Activated CD4-positive, CD25-positive, alpha-beta regulatory T cell treated with anti-CD3 and anti-CD28 coated beads, Interleukin-2, amount 50 U/mL, for 16 hours (primary cell): ENCODE measurements around the gene RPTOR.
A peak's percentile ranks its signal among the peaks of the same experiment; 100 is the strongest.

Source experiments
- DNase-seq: peaks from one replicate; pipeline ENCODE4 v3.0.0-alpha.2; 2020; ENCODE audit warnings: low read depth, low spot score

Gene RPTOR

GRCh38 chr17:80640366-80641084 lies 95.9 kb downstream of the RPTOR start:
- DNase-seq = no peak

GRCh38 chr17:80643326-80644099 lies 98.9 kb downstream of the RPTOR start:
- no peak for DNase-seq

GRCh38 chr17:80644536-80644935 lies 99.9 kb downstream of the RPTOR start:
- DNase-seq = no peak

GRCh38 chr17:80645706-80646325 lies 101.2 kb downstream of the RPTOR start:
- no peak for DNase-seq

GRCh38 chr17:80646328-80646727 lies 101.7 kb downstream of the RPTOR start:
- DNase-seq = no peak

GRCh38 chr17:80647746-80648145 lies 103.1 kb downstream of the RPTOR start:
- DNase-seq = no peak

GRCh38 chr17:80649200-80649644 lies 104.6 kb downstream of the RPTOR start:
- no peak for DNase-seq

GRCh38 chr17:80649672-80650330 lies 105.2 kb downstream of the RPTOR start:
- peak; percentile 44 for DNase-seq

GRCh38 chr17:80650331-80650672 lies 105.7 kb downstream of the RPTOR start:
- DNase-seq = no peak

GRCh38 chr17:80650751-80651518 lies 106.3 kb downstream of the RPTOR start:
- no peak for DNase-seq

- no peak for DNase-seq
These were observed 108.2 kb downstream of the RPTOR start for GRCh38 chr17:80652756-80653330.

GRCh38 chr17:80653856-80654255 lies 109.2 kb downstream of the RPTOR start:
- DNase-seq = no peak

- DNase-seq = no peak
These were observed 111.0 kb downstream of the RPTOR start for GRCh38 chr17:80655608-80656007.

- DNase-seq = no peak
These were observed 112.0 kb downstream of the RPTOR start for GRCh38 chr17:80656590-80656989.

GRCh38 chr17:80657561-80657960 lies 112.9 kb downstream of the RPTOR start:
- no peak for DNase-seq

GRCh38 chr17:80658821-80659220 lies 114.2 kb downstream of the RPTOR start:
- no peak for DNase-seq

GRCh38 chr17:80659651-80660050 lies 115.0 kb downstream of the RPTOR start:
- no peak for DNase-seq

GRCh38 chr17:80660527-80661198 lies 116.0 kb downstream of the RPTOR start:
- no peak for DNase-seq

- DNase-seq = no peak
These were observed 117.9 kb downstream of the RPTOR start for GRCh38 chr17:80662557-80662956.

GRCh38 chr17:80663781-80664206 lies 119.2 kb downstream of the RPTOR start:
- no peak for DNase-seq
